Hematopoietic multipotent progenitor cell treated with erythropoietin and hydrocortisone succinate and interleukin-3 and kit ligand, for 6 days (in vitro differentiated cells): ENCODE measurements around the gene ZNF536.
"Not testable (repeated sequence)": the region's sequence is repeated elsewhere in the genome, so short reads cannot be mapped to it uniquely, and the experiment has no call there.

Experiments
- DNase-seq: peaks from one replicate; pipeline ENCODE4 v3.0.0-alpha.2; 2015

The ZNF536 gene

GRCh38 chr19:30490760-30491159 is 118.6 kb downstream of the ZNF536 start:
- DNase-seq, result no peak

GRCh38 chr19:30492586-30493270 is 120.5 kb downstream of the ZNF536 start:
- no peak for DNase-seq

- DNase-seq, result no peak
Observed at GRCh38 chr19:30497034-30497433, 124.8 kb downstream of the ZNF536 start.

- DNase-seq, result not testable (repeated sequence)
Observed at GRCh38 chr19:30498085-30498484, 125.9 kb downstream of the ZNF536 start.

- peak; percentile 4 for DNase-seq
Observed at GRCh38 chr19:30498707-30499106, 126.5 kb downstream of the ZNF536 start.

- DNase-seq, result no peak
Observed at GRCh38 chr19:30504272-30504671, 132.1 kb downstream of the ZNF536 start.

GRCh38 chr19:30512176-30513081 is 140.2 kb downstream of the ZNF536 start:
- DNase-seq, result no peak

- no peak for DNase-seq
Observed at GRCh38 chr19:30513082-30513411, 140.9 kb downstream of the ZNF536 start.

- no peak for DNase-seq
Observed at GRCh38 chr19:30516111-30516510, 143.9 kb downstream of the ZNF536 start.

- no peak for DNase-seq
Observed at GRCh38 chr19:30516531-30516930, 144.3 kb downstream of the ZNF536 start.

GRCh38 chr19:30518965-30519606 is 146.9 kb downstream of the ZNF536 start:
- DNase-seq, result no peak

- no peak for DNase-seq
Observed at GRCh38 chr19:30519607-30520205, 147.5 kb downstream of the ZNF536 start.

- DNase-seq, result no peak
Observed at GRCh38 chr19:30520735-30521479, 148.7 kb downstream of the ZNF536 start.

GRCh38 chr19:30521937-30522336 is 149.8 kb downstream of the ZNF536 start:
- DNase-seq, result no peak

GRCh38 chr19:30522341-30522740 is 150.2 kb downstream of the ZNF536 start:
- no peak for DNase-seq

GRCh38 chr19:30523791-30524190 is 151.6 kb downstream of the ZNF536 start:
- DNase-seq, result no peak

- DNase-seq, result no peak
Observed at GRCh38 chr19:30525383-30525782, 153.2 kb downstream of the ZNF536 start.

GRCh38 chr19:30528919-30529318 is 156.7 kb downstream of the ZNF536 start:
- DNase-seq, result no peak

- DNase-seq, result no peak
Observed at GRCh38 chr19:30529876-30530275, 157.7 kb downstream of the ZNF536 start.

- DNase-seq, result no peak
Observed at GRCh38 chr19:30530751-30531150, 158.6 kb downstream of the ZNF536 start.

- DNase-seq, result no peak
Observed at GRCh38 chr19:30535011-30535410, 162.8 kb downstream of the ZNF536 start.

- no peak for DNase-seq
Observed at GRCh38 chr19:30536975-30537374, 164.8 kb downstream of the ZNF536 start.

- no peak for DNase-seq
Observed at GRCh38 chr19:30539315-30539714, 167.1 kb downstream of the ZNF536 start.
